GM23338 (cell line): ENCODE measurements around the gene PHAF1. TPM values are rescaled to one million over a fixed set of nuclear protein-coding genes. Genes with fewer than 3 reads are reported as not detected.

Experiments used
- ATAC-seq: fragments of 200-7000 bp; cut with Tn5 transposase; 3 replicates; pipeline ENCODE4 v1.9.1; 2020
- DNase-seq: peaks from one replicate; pipeline ENCODE4 v3.0.0-alpha.2; 2015; ENCODE audit warnings: low spot score
- H2AFZ ChIP-seq: fragments of 200-600 bp; sonication (generic); 2 replicates; pipeline ENCODE4 v1.8.0; 2016; ENCODE audit warnings: antibody characterized with exemption, mild to moderate bottlenecking, moderate library complexity
- H3F3A ChIP-seq: fragments of 200-600 bp; sonication (generic); replicated peaks from 2 replicates; pipeline ENCODE4 v1.8.0; 2017; ENCODE audit warnings: antibody characterized with exemption, mixed run types, low read depth
- H3K27ac ChIP-seq: fragments of 200-600 bp; sonication (generic); 2 replicates; pipeline ENCODE4 v1.6.1; 2016; ENCODE audit warnings: low read depth
- H3K27me3 ChIP-seq: fragments of 200-600 bp; sonication (generic); 2 replicates; pipeline ENCODE4 v1.8.0; 2016; ENCODE audit warnings: mild to moderate bottlenecking, mixed run types, moderate library complexity; ENCODE audit not compliant: insufficient read depth
- H3K36me3 ChIP-seq: fragments of 200-600 bp; sonication (generic); 2 replicates; pipeline ENCODE4 v1.8.0; 2016; ENCODE audit warnings: mild to moderate bottlenecking; ENCODE audit not compliant: insufficient read depth
- H3K4me1 ChIP-seq: fragments of 200-600 bp; sonication (generic); 2 replicates; pipeline ENCODE4 v1.8.0; 2016; ENCODE audit warnings: mild to moderate bottlenecking, moderate library complexity; ENCODE audit not compliant: insufficient read depth
- H3K4me2 ChIP-seq: fragments of 200-600 bp; sonication (generic); 2 replicates; pipeline ENCODE4 v1.7.1; 2017; ENCODE audit warnings: mixed run types
- H3K4me3 ChIP-seq: fragments of 200-600 bp; sonication (generic); 2 replicates; pipeline ENCODE4 v1.6.1; 2016; ENCODE audit warnings: mixed run types
- H3K79me2 ChIP-seq: fragments of 200-600 bp; sonication (generic); replicated peaks from 2 replicates; pipeline ENCODE4 v1.8.0; 2017; ENCODE audit warnings: mild to moderate bottlenecking; ENCODE audit not compliant: insufficient read depth
- H3K9me2 ChIP-seq: fragments of 200-600 bp; sonication (generic); 2 replicates; pipeline ENCODE4 v1.8.0; 2017; ENCODE audit not compliant: insufficient read depth
- H4K20me1 ChIP-seq: fragments of 200-600 bp; sonication (generic); replicated peaks from 2 replicates; pipeline ENCODE4 v1.8.0; 2017; ENCODE audit warnings: mild to moderate bottlenecking; ENCODE audit not compliant: insufficient read depth
- H3K27ac Mint-ChIP-seq: 2 replicates; pipeline ENCODE4 v1.8.0; 2020; ENCODE audit warnings: inconsistent platforms, mild to moderate bottlenecking, moderate library complexity, mixed read lengths
- H3K27me3 Mint-ChIP-seq: 3 replicates; pipeline ENCODE4 v1.8.0; 2022; ENCODE audit warnings: low read depth, mild to moderate bottlenecking, moderate library complexity, mixed read lengths, inconsistent platforms; ENCODE audit not compliant: insufficient read depth, poor library complexity
- H3K36me3 Mint-ChIP-seq: 3 replicates; pipeline ENCODE4 v1.8.0; 2021; ENCODE audit warnings: low read depth, mild to moderate bottlenecking, inconsistent platforms, moderate library complexity, mixed read lengths
- H3K4me1 Mint-ChIP-seq: 3 replicates; pipeline ENCODE4 v1.8.0; 2020; ENCODE audit warnings: mild to moderate bottlenecking, inconsistent platforms, mixed read lengths
- H3K4me3 Mint-ChIP-seq: 3 replicates; pipeline ENCODE4 v1.8.0; 2021; ENCODE audit warnings: moderate library complexity, mild to moderate bottlenecking, inconsistent platforms, mixed read lengths
- H3K9me3 Mint-ChIP-seq: 3 replicates; pipeline ENCODE4 v1.8.0; 2020; ENCODE audit warnings: moderate library complexity, mild to moderate bottlenecking, inconsistent platforms, mixed read lengths
- CREB1 ChIP-seq: fragments of 250-450 bp; sonication (Bioruptor Pico); IDR thresholded peaks from 2 replicates; pipeline ENCODE4 v1.5.0; 2020; ENCODE audit warnings: low read depth, mild to moderate bottlenecking, moderate library complexity
- EZH2 ChIP-seq: fragments of 200-600 bp; sonication (generic); IDR thresholded peaks from one replicate; pipeline ENCODE4 v1.8.0; 2017; ENCODE audit warnings: antibody characterized with exemption, mild to moderate bottlenecking, low read depth; ENCODE audit not compliant: unreplicated experiment
- EZH2phosphoT487 ChIP-seq: fragments of 200-600 bp; sonication (generic); IDR thresholded peaks from one replicate; pipeline ENCODE4 v1.8.1; 2018; ENCODE audit warnings: antibody characterized with exemption; ENCODE audit not compliant: unreplicated experiment
- JUNB ChIP-seq: IDR thresholded peaks from one replicate; pipeline ENCODE4 v1.6.1; 2016; ENCODE audit warnings: antibody characterized with exemption; ENCODE audit not compliant: unreplicated experiment
- NANOG ChIP-seq: IDR thresholded peaks from 2 replicates; pipeline ENCODE4 v1.6.1; 2016; ENCODE audit warnings: antibody characterized with exemption, borderline replicate concordance
- POLR2AphosphoS5 ChIP-seq: IDR thresholded peaks from 2 replicates; pipeline ENCODE4 v1.6.1; 2016; ENCODE audit warnings: antibody characterized with exemption, low read depth
- STAT1 ChIP-seq: IDR thresholded peaks from one replicate; pipeline ENCODE4 v1.6.1; 2016; ENCODE audit warnings: antibody characterized with exemption; ENCODE audit not compliant: unreplicated experiment
- ZNF114 ChIP-seq: fragments of 250-450 bp; sonication (Bioruptor Pico); IDR thresholded peaks from 2 replicates; pipeline ENCODE4 v1.5.0; 2020; ENCODE audit warnings: mild to moderate bottlenecking, moderate library complexity
- ZNF331 ChIP-seq: fragments of 250-450 bp; sonication (Bioruptor Pico); IDR thresholded peaks from 2 replicates; pipeline ENCODE4 v1.5.0; 2020; ENCODE audit warnings: low read depth, mild to moderate bottlenecking, moderate library complexity
- long read RNA-seq: library from polyadenylated mRNA; unstranded; transcript quantifications from one replicate; pipeline ENCODE4 v2.0.0, GENCODE V29; 2020; ENCODE audit not compliant: unreplicated experiment
- polyA plus RNA-seq: library from polyadenylated mRNA; unstranded; fragments of >200 nt; fragmentation: Nextera tagmentation; extraction: Ambion mirVana; gene quantifications from 2 replicates; pipeline ENCODE4 v1.2.1, GENCODE V29; 2016
- total RNA-seq: library from RNA; depleted of rRNA; stranded (reverse); fragments of >200 nt; shearing (Covaris generic); gene quantifications from 2 replicates; pipeline ENCODE4 v1.2.3, GENCODE V29; 2014; rRNA removed
- TF ChIP-seq, protein P1 (sequence below): fragments of 250-450 bp; sonication (Bioruptor Pico); IDR thresholded peaks from 2 replicates; pipeline ENCODE4 v1.5.0; 2020; ENCODE audit warnings: mild to moderate bottlenecking, moderate library complexity
- TF ChIP-seq, protein P2 (sequence below): IDR thresholded peaks from 2 replicates; pipeline ENCODE4 v1.6.1; 2016; ENCODE audit warnings: antibody characterized with exemption
- TF ChIP-seq, protein P3 (sequence below), 2 experiments: fragments of 200-600 bp in 1 of 2; sonication (generic) in 1 of 2; conservative IDR thresholded peaks; 2 replicates each; pipeline versions ENCODE4 v1.5.1 to v1.6.1; 2016 to 2017; ENCODE audit warnings: antibody characterized with exemption in 2 of 2, low read depth in 2 of 2, mild to moderate bottlenecking in 2 of 2, moderate library complexity in 1 of 2
- TF ChIP-seq, protein P4 (sequence below): IDR thresholded peaks from one replicate; pipeline ENCODE4 v1.6.1; 2018; ENCODE audit warnings: antibody characterized with exemption; ENCODE audit not compliant: unreplicated experiment

PHAF1 gene
- total RNA-seq (26.6 and 35.9 TPM in 2 replicates), polyA plus RNA-seq (14.2 and 14.7 TPM in 2 replicates)
- long read RNA-seq, partial matches to known transcripts: 1 of 9 reads
- long read RNA-seq, other reads (novel, unspliced or antisense): 4 of 9 reads

DNA sequence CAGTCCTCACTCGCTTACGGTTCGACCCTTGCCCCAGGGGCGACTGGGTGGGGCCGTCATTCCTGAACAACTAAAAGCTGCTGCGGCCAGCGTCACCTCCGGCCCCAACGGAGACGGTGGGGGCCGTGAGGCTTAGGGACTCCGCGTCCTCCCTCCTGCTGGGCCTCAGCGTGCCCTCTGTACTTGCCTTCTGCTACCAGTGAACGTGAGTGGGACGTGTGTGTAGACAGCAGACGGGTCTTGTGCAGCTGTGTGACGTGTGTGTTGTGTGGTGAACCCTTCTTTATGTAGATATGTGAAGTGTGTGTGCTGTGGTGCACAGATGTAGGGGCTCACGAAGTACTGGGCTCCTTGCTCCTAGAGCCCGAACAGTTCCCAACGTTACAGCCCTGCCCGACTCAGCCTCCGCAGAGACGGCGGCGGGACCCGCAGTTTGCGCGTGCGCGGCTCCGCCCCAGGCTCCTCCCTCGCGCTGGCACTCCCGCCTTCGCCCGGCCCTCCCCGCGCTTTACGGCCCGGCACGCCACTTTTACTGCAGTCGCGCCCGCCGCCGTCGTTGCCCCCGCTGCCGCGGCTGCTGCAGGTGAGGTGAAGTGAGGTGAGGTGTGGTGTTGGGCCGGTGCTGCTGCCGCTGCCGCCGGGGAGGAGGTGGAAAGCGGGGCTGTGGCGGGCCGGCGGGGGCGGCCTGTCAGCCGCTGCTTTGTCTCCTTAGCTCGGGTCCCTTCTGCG, at the start of gene PHAF1:
PHAF1 (plus strand) TSS at position 535 of the 729 bp plus-strand sequence. CDS start 235 bp downstream, outside the sequence.
- H3K36me3 Mint-ChIP-seq: no peaks in the 10 kb centered on the region; the same call in 2 of the 3 replicates
- peaks cover 46% of the 10 kb centered on the region for H3K79me2 ChIP-seq
- H3K27ac ChIP-seq: no peak within 1 kb of the TSS
- H3K4me3 Mint-ChIP-seq: peak within 1 kb of the TSS; percentile 98
- H3K4me2 ChIP-seq: peak within 1 kb of the TSS; percentile 99
- peak within 1 kb of the TSS; percentile 100 for H2AFZ ChIP-seq
- no peaks in the 10 kb centered on the region for H3K9me2 ChIP-seq
- TF ChIP-seq, protein P1, sequence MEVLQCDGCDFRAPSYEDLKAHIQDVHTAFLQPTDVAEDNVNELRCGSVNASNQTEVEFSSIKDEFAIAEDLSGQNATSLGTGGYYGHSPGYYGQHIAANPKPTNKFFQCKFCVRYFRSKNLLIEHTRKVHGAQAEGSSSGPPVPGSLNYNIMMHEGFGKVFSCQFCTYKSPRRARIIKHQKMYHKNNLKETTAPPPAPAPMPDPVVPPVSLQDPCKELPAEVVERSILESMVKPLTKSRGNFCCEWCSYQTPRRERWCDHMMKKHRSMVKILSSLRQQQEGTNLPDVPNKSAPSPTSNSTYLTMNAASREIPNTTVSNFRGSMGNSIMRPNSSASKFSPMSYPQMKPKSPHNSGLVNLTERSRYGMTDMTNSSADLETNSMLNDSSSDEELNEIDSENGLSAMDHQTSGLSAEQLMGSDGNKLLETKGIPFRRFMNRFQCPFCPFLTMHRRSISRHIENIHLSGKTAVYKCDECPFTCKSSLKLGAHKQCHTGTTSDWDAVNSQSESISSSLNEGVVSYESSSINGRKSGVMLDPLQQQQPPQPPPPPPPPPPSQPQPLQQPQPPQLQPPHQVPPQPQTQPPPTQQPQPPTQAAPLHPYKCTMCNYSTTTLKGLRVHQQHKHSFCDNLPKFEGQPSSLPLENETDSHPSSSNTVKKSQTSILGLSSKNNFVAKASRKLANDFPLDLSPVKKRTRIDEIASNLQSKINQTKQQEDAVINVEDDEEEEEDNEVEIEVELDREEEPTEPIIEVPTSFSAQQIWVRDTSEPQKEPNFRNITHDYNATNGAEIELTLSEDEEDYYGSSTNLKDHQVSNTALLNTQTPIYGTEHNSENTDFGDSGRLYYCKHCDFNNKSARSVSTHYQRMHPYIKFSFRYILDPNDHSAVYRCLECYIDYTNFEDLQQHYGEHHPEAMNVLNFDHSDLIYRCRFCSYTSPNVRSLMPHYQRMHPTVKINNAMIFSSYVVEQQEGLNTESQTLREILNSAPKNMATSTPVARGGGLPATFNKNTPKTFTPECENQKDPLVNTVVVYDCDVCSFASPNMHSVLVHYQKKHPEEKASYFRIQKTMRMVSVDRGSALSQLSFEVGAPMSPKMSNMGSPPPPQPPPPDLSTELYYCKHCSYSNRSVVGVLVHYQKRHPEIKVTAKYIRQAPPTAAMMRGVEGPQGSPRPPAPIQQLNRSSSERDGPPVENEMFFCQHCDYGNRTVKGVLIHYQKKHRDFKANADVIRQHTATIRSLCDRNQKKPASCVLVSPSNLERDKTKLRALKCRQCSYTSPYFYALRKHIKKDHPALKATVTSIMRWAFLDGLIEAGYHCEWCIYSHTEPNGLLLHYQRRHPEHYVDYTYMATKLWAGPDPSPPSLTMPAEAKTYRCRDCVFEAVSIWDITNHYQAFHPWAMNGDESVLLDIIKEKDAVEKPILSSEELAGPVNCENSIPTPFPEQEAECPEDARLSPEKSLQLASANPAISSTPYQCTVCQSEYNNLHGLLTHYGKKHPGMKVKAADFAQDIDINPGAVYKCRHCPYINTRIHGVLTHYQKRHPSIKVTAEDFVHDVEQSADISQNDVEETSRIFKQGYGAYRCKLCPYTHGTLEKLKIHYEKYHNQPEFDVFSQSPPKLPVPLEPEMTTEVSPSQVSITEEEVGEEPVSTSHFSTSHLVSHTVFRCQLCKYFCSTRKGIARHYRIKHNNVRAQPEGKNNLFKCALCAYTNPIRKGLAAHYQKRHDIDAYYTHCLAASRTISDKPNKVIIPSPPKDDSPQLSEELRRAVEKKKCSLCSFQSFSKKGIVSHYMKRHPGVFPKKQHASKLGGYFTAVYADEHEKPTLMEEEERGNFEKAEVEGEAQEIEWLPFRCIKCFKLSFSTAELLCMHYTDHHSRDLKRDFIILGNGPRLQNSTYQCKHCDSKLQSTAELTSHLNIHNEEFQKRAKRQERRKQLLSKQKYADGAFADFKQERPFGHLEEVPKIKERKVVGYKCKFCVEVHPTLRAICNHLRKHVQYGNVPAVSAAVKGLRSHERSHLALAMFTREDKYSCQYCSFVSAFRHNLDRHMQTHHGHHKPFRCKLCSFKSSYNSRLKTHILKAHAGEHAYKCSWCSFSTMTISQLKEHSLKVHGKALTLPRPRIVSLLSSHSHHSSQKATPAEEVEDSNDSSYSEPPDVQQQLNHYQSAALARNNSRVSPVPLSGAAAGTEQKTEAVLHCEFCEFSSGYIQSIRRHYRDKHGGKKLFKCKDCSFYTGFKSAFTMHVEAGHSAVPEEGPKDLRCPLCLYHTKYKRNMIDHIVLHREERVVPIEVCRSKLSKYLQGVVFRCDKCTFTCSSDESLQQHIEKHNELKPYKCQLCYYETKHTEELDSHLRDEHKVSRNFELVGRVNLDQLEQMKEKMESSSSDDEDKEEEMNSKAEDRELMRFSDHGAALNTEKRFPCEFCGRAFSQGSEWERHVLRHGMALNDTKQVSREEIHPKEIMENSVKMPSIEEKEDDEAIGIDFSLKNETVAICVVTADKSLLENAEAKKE (CRISPR knock-in tag): no peak
- TF ChIP-seq, protein P2, sequence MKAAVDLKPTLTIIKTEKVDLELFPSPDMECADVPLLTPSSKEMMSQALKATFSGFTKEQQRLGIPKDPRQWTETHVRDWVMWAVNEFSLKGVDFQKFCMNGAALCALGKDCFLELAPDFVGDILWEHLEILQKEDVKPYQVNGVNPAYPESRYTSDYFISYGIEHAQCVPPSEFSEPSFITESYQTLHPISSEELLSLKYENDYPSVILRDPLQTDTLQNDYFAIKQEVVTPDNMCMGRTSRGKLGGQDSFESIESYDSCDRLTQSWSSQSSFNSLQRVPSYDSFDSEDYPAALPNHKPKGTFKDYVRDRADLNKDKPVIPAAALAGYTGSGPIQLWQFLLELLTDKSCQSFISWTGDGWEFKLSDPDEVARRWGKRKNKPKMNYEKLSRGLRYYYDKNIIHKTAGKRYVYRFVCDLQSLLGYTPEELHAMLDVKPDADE: peak; percentile 72; the same call in 1 of the 2 replicates
- TF ChIP-seq, protein P3, sequence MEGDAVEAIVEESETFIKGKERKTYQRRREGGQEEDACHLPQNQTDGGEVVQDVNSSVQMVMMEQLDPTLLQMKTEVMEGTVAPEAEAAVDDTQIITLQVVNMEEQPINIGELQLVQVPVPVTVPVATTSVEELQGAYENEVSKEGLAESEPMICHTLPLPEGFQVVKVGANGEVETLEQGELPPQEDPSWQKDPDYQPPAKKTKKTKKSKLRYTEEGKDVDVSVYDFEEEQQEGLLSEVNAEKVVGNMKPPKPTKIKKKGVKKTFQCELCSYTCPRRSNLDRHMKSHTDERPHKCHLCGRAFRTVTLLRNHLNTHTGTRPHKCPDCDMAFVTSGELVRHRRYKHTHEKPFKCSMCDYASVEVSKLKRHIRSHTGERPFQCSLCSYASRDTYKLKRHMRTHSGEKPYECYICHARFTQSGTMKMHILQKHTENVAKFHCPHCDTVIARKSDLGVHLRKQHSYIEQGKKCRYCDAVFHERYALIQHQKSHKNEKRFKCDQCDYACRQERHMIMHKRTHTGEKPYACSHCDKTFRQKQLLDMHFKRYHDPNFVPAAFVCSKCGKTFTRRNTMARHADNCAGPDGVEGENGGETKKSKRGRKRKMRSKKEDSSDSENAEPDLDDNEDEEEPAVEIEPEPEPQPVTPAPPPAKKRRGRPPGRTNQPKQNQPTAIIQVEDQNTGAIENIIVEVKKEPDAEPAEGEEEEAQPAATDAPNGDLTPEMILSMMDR (conservative IDR thresholded peaks at IDR 0.05; ENCODE audit: low read depth in 2 of 2): no peak
- TF ChIP-seq STAT1 (no peak), ZNF331 (no peak), NANOG (no peak), CREB1 (CRISPR knock-in tag) (0 out of 2 replicates have a peak, but pooled peaks have one; percentile 10), POLR2AphosphoS5 (peak; percentile 97), EZH2 (no peak), EZH2phosphoT487 (no peak), ZNF114 (CRISPR knock-in tag) (no peak), JUNB (no peak)
- TF ChIP-seq, protein P4, sequence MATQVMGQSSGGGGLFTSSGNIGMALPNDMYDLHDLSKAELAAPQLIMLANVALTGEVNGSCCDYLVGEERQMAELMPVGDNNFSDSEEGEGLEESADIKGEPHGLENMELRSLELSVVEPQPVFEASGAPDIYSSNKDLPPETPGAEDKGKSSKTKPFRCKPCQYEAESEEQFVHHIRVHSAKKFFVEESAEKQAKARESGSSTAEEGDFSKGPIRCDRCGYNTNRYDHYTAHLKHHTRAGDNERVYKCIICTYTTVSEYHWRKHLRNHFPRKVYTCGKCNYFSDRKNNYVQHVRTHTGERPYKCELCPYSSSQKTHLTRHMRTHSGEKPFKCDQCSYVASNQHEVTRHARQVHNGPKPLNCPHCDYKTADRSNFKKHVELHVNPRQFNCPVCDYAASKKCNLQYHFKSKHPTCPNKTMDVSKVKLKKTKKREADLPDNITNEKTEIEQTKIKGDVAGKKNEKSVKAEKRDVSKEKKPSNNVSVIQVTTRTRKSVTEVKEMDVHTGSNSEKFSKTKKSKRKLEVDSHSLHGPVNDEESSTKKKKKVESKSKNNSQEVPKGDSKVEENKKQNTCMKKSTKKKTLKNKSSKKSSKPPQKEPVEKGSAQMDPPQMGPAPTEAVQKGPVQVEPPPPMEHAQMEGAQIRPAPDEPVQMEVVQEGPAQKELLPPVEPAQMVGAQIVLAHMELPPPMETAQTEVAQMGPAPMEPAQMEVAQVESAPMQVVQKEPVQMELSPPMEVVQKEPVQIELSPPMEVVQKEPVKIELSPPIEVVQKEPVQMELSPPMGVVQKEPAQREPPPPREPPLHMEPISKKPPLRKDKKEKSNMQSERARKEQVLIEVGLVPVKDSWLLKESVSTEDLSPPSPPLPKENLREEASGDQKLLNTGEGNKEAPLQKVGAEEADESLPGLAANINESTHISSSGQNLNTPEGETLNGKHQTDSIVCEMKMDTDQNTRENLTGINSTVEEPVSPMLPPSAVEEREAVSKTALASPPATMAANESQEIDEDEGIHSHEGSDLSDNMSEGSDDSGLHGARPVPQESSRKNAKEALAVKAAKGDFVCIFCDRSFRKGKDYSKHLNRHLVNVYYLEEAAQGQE: no peak
- DNase-seq (peak; percentile 96), ATAC-seq (peak; percentile 95)
- H3K4me1 ChIP-seq: peaks cover 10% of the 10 kb centered on the region
- peaks cover 10% of the 10 kb centered on the region; the same call in 1 of the 2 replicates for H3K27me3 ChIP-seq
- H4K20me1 ChIP-seq: peaks cover 30% of the 10 kb centered on the region
- H3K4me1 Mint-ChIP-seq: peaks cover 13% of the 10 kb centered on the region; the same call in 2 of the 3 replicates
- H3K36me3 ChIP-seq: no peaks in the 10 kb centered on the region
- H3K27ac Mint-ChIP-seq: peak within 1 kb of the TSS; percentile 74
- H3F3A ChIP-seq: peaks cover 6% of the 10 kb centered on the region
- peak within 1 kb of the TSS; percentile 98 for H3K4me3 ChIP-seq
- no peaks in the 10 kb centered on the region; the same call in 2 of the 3 replicates for H3K9me3 Mint-ChIP-seq
- H3K27me3 Mint-ChIP-seq: peaks cover 10% of the 10 kb centered on the region
